ENCODE data around the gene RXRA.
A peak's percentile ranks its signal among the peaks of the same experiment; 100 is the strongest.

Gene RXRA

GRCh38 chr9:134285215-134285845 lies 40.9 kb upstream of the RXRA start:
- Histone ChIP-seq H3K4me3 (no peak overlapping the region), H3K9me3 (replicated peaks in 1 of 11) (no peaks in the 10 kb centered on the region), H3K36me3 (no peaks in the 10 kb centered on the region), H3K4me1 (peaks cover 11 to 86% (median 74%) of the 10 kb centered on the region in 10 experiments), H3K9ac (no peak overlapping the region), H3K4me2 (peak overlapping the region in 7 of 11 experiments; percentile 72 to 91 (median 83); a peak in 11 of 22 replicates), H4K20me1 (no peaks in the 10 kb centered on the region), H3K27ac (no peak overlapping the region), H3K27me3 (peaks cover 0 to 27% (median 0%) of the 10 kb centered on the region in 11 experiments; a peak in 3 of 22 replicates)
- TF ChIP-seq Cebpa-rat (IDR thresholded peaks at IDR 0.05) = no peak

GRCh38 chr9:134286471-134287245 lies 39.6 kb upstream of the RXRA start:
- no peak for TF ChIP-seq Cebpa-rat (IDR thresholded peaks at IDR 0.05)
- Histone ChIP-seq H3K4me1 (peaks cover 17 to 98% (median 87%) of the 10 kb centered on the region in 10 experiments), H3K27me3 (peaks cover 0 to 26% (median 0%) of the 10 kb centered on the region in 11 experiments; a peak in 3 of 22 replicates), H3K4me3 (peak overlapping the region in 2 of 10 experiments; percentile 11 to 23; a peak in 1 of 20 replicates), H3K36me3 (no peaks in the 10 kb centered on the region), H4K20me1 (no peaks in the 10 kb centered on the region), H3K4me2 (peak overlapping the region; percentile 72 to 91 (median 78)), H3K27ac (peak overlapping the region in 10 of 11 experiments; percentile 1 to 78 (median 62); a peak in 18 of 22 replicates), H3K9me3 (replicated peaks in 1 of 11) (no peaks in the 10 kb centered on the region), H3K9ac (peak overlapping the region in 10 of 11 experiments; percentile 33 to 70 (median 62); a peak in 17 of 22 replicates)

DNA sequence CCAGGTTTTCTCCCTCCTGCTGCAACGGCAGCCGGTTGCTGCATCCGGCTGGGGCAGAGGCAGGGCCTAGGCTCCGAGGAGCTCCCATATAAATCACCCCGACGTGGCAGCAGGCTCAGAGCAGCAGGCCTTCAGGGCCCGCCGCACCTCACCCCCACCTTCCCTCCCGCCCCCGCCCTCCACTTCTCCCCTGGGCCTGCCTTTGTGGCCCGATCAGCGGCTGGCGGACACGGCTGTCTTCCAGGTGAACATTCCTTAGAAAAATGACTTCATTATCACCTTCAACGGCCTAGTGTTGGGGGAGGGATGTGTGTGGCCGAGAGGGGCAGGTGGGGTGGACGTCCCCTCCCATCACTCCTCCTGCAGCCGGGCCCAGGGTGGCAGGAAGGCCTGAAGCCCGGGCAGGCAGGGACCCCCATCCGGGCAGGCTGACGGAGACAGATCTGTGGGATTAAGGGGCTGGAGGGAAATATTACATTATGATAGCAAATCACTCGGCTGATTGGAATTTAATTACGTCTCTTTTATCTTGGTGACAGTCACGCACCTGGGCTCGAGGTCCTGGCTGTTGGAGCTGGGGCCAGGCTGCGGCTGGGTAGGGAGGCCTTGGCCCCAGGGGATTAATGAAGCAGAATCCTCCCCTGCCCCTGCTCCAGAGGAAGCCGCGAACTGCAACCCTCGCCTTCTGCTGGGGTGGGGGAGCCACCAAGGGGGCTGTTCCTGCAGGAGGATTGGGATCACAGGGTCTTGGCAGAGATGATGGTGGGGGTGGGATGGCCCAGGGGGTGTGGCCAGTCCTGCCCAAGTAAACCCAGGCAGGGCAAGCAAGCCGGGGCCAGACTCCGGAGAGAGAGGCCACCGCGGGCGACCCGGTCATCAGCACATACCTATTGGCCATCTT lies 38.4 kb upstream of the RXRA start:
- Histone ChIP-seq H3K4me3 (no peak overlapping the region), H4K20me1 (no peaks in the 10 kb centered on the region), H3K4me1 (peaks cover 18 to 98% (median 90%) of the 10 kb centered on the region in 10 experiments), H3K4me2 (peak overlapping the region in 9 of 11 experiments; percentile 44 to 91 (median 73); a peak in 18 of 22 replicates), H3K9ac (peak overlapping the region in 5 of 11 experiments; percentile 4 to 47 (median 44); a peak in 7 of 22 replicates), H3K27ac (peak overlapping the region in 5 of 11 experiments; percentile 0 to 36 (median 10); a peak in 4 of 22 replicates), H3K36me3 (no peaks in the 10 kb centered on the region), H3K9me3 (replicated peaks in 1 of 11) (no peaks in the 10 kb centered on the region), H3K27me3 (peaks cover 0 to 19% (median 0%) of the 10 kb centered on the region in 11 experiments; a peak in 4 of 22 replicates)
- no peak for TF ChIP-seq Cebpa-rat (IDR thresholded peaks at IDR 0.05)

DNA sequence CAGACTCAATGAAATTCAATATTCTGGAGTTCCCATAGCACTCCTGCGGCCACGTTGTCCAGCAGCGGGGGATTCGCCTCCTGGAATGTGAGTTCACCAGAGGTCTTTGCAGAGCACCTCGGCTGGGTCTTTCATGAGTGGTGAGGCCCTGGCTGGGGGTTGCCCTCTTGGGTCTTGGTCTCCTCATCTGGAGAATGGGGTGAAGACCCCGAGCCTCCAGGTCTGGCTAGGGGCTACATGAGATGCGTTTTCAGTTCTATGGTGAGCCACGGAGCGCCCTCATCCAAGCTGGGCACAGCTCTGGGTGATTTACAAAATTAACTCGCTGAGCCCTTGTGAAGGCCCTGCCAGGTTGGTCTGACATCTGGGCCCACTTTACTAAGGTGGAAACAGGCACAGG lies 37.5 kb upstream of the RXRA start:
- Histone ChIP-seq H3K27ac (no peak overlapping the region), H3K4me1 (peaks cover 27 to 98% (median 91%) of the 10 kb centered on the region in 10 experiments), H3K36me3 (no peaks in the 10 kb centered on the region), H4K20me1 (no peaks in the 10 kb centered on the region), H3K4me2 (peak overlapping the region in 7 of 11 experiments; percentile 62 to 91 (median 89); a peak in 14 of 22 replicates), H3K9me3 (replicated peaks in 1 of 11) (no peaks in the 10 kb centered on the region), H3K27me3 (peaks cover 0 to 19% (median 0%) of the 10 kb centered on the region in 11 experiments; a peak in 4 of 22 replicates), H3K4me3 (no peak overlapping the region), H3K9ac (no peak overlapping the region)
- no peak for TF ChIP-seq Cebpa-rat (IDR thresholded peaks at IDR 0.05)

GRCh38 chr9:134289241-134289875 lies 36.9 kb upstream of the RXRA start:
- peak overlapping the region in 6 of 11 experiments; percentile 62 to 91 (median 89); a peak in 11 of 22 replicates for H3K4me2 ChIP-seq

GRCh38 chr9:134290603-134291451 lies 35.4 kb upstream of the RXRA start:
- peaks cover 38 to 98% (median 93%) of the 10 kb centered on the region in 10 experiments for H3K4me1 ChIP-seq
- H3K9ac ChIP-seq = peak overlapping the region in 6 of 11 experiments; percentile 0 to 66 (median 36); a peak in 8 of 22 replicates
- peak overlapping the region in 7 of 11 experiments; percentile 7 to 79 (median 59); a peak in 11 of 22 replicates for H3K27ac ChIP-seq
- peak overlapping the region; percentile 5 to 98 (median 90); a peak in 20 of 22 replicates for H3K4me2 ChIP-seq
- no peak overlapping the region for H3K4me3 ChIP-seq
- no peak for TF ChIP-seq Cebpa-rat (IDR thresholded peaks at IDR 0.05)
- peaks cover 0 to 19% (median 0%) of the 10 kb centered on the region in 11 experiments; a peak in 4 of 22 replicates for H3K27me3 ChIP-seq
- no peaks in the 10 kb centered on the region for H3K9me3 ChIP-seq (replicated peaks in 1 of 11)
- no peaks in the 10 kb centered on the region for H4K20me1 ChIP-seq
- H3K36me3 ChIP-seq = no peaks in the 10 kb centered on the region

More at GRCh38 chr9:134289241-134289875, 36.9 kb upstream of the RXRA start:
- H3K9ac ChIP-seq = no peak overlapping the region
- H3K27me3 ChIP-seq = peaks cover 0 to 19% (median 0%) of the 10 kb centered on the region in 11 experiments; a peak in 4 of 22 replicates
- no peak for TF ChIP-seq Cebpa-rat (IDR thresholded peaks at IDR 0.05)
- H3K9me3 ChIP-seq (replicated peaks in 1 of 11) = no peaks in the 10 kb centered on the region
- H3K4me3 ChIP-seq = no peak overlapping the region
- no peaks in the 10 kb centered on the region for H3K36me3 ChIP-seq
- H4K20me1 ChIP-seq = no peaks in the 10 kb centered on the region
- H3K4me1 ChIP-seq = peaks cover 33 to 98% (median 92%) of the 10 kb centered on the region in 10 experiments
- H3K27ac ChIP-seq = no peak overlapping the region

DNA sequence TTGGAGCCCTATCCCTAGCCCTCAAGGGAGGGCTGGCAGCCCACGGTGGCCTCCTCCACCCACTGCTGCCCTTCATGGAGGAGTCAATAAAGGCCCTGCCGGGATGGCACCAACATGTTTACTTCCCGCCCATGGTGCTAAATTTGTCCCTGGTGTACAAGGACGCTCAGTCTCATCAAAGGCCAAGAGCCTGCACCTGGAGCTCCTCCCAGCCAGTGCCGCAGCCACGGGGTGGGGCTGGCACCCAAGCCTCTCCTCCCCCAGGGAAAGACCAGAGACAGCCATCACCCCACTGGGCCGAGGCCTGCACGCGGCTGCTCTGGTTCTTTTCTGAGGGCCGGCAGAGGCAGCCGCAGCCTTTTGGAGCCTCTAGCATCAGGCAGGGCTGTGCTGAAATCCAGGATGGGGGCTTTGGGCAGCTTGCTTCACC lies 34.8 kb upstream of the RXRA start:
- no peaks in the 10 kb centered on the region for H3K36me3 ChIP-seq
- H3K4me3 ChIP-seq = no peak overlapping the region
- peaks cover 35 to 98% (median 93%) of the 10 kb centered on the region in 10 experiments for H3K4me1 ChIP-seq
- H3K4me2 ChIP-seq = peak overlapping the region; percentile 5 to 98 (median 90); a peak in 20 of 22 replicates
- peak overlapping the region in 6 of 11 experiments; percentile 0 to 66 (median 36); a peak in 9 of 22 replicates for H3K9ac ChIP-seq
- no peak for TF ChIP-seq Cebpa-rat (IDR thresholded peaks at IDR 0.05)
- H3K9me3 ChIP-seq (replicated peaks in 1 of 11) = no peaks in the 10 kb centered on the region
- peaks cover 0 to 18% (median 0%) of the 10 kb centered on the region in 11 experiments; a peak in 4 of 22 replicates for H3K27me3 ChIP-seq
- no peaks in the 10 kb centered on the region for H4K20me1 ChIP-seq
- H3K27ac ChIP-seq = peak overlapping the region in 7 of 11 experiments; percentile 7 to 79 (median 59); a peak in 12 of 22 replicates

Data from BLaER1 treated with 17β-estradiol and CSF1 and Interleukin-3, amounts not matched to agents 10 nM and 100 nM (cell line).